GM10266 (cell line): ENCODE data around the gene TNFRSF13B.

Source experiments
- DNase-seq: peaks from one replicate; pipeline ENCODE4 v3.0.0; 2012; ENCODE audit errors: extremely low spot score
- CTCF ChIP-seq: IDR thresholded peaks from 2 replicates; pipeline ENCODE4 v1.5.1; 2012; ENCODE audit warnings: mild to moderate bottlenecking, low read depth; ENCODE audit not compliant: control insufficient read depth, insufficient read depth; ENCODE audit errors: missing control alignments

Gene TNFRSF13B

DNA sequence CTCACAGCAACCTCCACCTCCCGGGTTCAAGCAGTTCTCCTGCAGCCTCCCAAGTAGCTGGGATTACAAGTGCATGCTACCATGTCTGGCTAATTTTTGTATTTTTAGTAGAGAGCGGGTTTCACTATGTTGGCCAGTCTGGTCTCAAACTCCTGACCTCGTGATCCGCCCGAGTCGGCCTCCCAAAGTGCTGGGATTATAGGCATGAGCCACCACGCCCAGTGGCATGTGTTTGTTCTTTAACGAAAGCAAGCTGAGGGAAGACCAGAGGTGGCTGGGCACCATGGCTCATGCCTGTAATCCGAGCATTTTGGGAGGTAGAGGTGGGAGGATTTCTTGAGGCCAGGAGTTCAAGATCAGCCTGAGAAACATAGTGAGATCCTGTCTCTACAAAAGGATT is 18.1 kb downstream of the TNFRSF13B start:
- DNase-seq: no peak
- no peak for TF ChIP-seq CTCF

GRCh38 chr17:16953347-16953746 is 18.6 kb downstream of the TNFRSF13B start:
- no peak for DNase-seq
- no peak for TF ChIP-seq CTCF

DNA sequence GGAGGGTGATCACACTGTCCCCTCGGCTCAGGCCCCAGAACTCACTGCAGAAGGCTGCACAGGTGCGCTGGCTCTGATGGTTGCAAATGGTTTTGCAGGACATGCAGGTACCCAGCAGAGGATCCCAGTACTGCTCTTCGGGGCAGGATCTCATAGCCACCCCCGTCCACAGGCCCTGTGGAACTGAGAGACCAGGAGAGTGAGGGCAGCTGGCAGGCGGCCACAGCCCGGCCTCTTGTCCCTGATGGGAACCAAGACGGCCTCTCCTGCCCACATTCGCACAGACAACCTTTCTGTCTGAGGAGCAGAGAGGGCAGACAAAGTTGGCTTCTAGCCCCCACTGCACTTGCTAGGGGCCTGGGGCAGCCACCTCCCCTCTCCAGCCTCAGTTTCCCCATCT is 19.5 kb downstream of the TNFRSF13B start:
- no peak for DNase-seq
- no peak for TF ChIP-seq CTCF

DNA sequence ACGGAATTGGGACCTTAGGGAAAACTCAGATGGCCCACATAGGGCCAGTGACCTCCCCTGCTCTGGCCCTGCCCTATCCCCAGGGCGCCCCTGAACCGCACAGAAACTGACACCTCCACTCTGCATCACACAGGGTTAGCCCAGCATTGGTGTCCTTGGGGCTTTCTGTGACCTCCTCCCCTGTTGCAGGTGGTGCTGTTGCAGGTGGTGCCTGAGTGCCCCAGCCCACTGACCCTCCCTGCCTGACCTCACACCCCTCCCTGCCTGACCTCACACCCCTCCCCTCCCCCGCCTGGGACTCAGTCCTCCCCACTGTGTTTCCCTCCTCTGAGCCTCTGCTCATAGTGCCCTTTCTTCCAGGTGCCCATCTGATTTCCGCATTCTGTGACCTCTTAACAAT is 21.4 kb downstream of the TNFRSF13B start:
- no peak for TF ChIP-seq CTCF
- no peak for DNase-seq

DNA sequence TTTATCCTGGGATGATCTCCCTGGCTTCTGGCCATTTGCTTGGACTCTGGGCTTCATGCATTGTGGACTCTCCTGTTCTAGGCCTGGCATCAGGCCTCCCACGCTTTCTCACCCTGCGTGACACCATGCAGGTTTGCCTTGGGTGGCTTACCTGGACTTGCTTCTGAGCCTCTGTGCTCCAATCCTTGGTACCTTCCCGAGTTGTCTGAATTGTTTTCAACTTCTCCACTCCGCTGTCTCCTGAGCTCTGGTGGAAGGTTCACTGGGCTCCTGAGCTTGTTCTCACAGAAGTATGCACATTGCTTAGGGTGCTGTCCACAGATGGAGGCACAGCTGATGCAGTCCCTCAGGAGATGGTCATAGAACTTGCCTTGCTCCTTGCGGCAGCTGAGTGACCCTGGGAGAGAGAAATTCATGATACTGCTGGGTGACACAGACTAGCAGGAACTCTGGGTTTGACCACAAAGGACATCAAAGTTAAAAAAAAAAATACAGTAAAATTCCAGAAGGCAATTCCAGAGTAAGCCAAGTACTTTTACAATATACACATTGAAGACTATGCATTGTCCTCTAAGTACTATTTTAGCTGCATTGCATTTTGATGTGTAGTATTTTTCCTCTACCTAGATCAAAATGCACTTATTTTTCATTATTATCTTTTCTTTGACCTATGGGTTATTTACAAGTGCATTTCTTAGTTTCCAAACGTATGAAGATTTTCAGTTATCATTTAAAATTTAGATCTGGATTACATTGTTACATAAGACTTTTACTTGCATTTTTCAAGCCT is 23.1 kb downstream of the TNFRSF13B start:
- DNase-seq: no peak
- TF ChIP-seq CTCF: no peak

DNA sequence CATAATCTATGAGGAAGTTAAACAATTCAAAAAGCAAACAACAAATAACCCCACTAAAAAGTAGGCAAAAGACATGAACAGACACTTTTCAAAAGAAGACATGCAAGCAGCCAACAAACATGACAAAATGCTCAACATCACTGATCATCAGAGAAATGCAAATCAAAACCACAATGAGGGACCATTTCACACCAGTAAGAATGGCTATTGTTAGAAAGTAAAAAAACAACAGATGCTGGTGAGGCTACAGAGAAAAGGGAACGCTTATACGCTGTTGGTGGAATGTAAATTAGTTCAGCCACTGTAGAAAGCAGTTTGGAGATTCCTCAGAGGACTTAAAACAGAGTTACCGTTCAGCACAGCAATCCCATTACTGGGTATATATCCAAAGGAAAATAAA is 24.4 kb downstream of the TNFRSF13B start:
- TF ChIP-seq CTCF: no peak
- no peak for DNase-seq

- no peak for TF ChIP-seq CTCF
- no peak for DNase-seq
These were observed 26.2 kb downstream of the TNFRSF13B start for GRCh38 chr17:16945663-16946218.
